Lung (tissue), 12 donors: ENCODE results near the gene COL15A1. TPM values are rescaled to one million over a fixed set of nuclear protein-coding genes. Genes with fewer than 3 reads are reported as not detected.

Experiments
- ATAC-seq: fragments of 200-7000 bp; cut with Tn5 transposase; one replicate; pipeline ENCODE4 v1.9.1; 2020; ENCODE audit warnings: moderate number of reproducible peaks; ENCODE audit not compliant: insufficient read depth, low FRiP score
- DNase-seq, 3 donors: peaks; one replicate each; pipeline ENCODE4 v3.0.0-alpha.2; 2013 to 2017
- H3K27ac ChIP-seq, 2 donors: one replicate each; pipeline ENCODE4 v1.5.1; 2013; ENCODE audit warnings: mild to moderate bottlenecking in 2 of 2, moderate library complexity in 2 of 2, control low read depth in 1 of 2, inconsistent platforms in 1 of 2, low read depth in 1 of 2, low read length in 1 of 2
- H3K27me3 ChIP-seq, 3 donors: one replicate each; pipeline ENCODE4 v1.5.1; 2013; ENCODE audit warnings: low read length in 2 of 3; ENCODE audit not compliant: control insufficient read depth in 3 of 3, insufficient read depth in 3 of 3
- H3K36me3 ChIP-seq, 4 donors: one replicate each; pipeline ENCODE4 v1.5.1; 2013; ENCODE audit warnings: low read length in 4 of 4, mild to moderate bottlenecking in 1 of 4, moderate library complexity in 1 of 4; ENCODE audit not compliant: control insufficient read depth in 4 of 4, insufficient read depth in 4 of 4
- H3K4me1 ChIP-seq, 5 donors: one replicate each; pipeline ENCODE4 v1.5.1; 2013; ENCODE audit warnings: low read length in 5 of 5, mild to moderate bottlenecking in 2 of 5, moderate library complexity in 1 of 5; ENCODE audit not compliant: control insufficient read depth in 5 of 5, insufficient read depth in 5 of 5
- H3K4me3 ChIP-seq: one replicate; pipeline ENCODE4 v1.5.1; 2013; ENCODE audit warnings: mild to moderate bottlenecking, control low read depth, moderate library complexity
- H3K9ac ChIP-seq, 2 donors: one replicate each; pipeline ENCODE4 v1.5.1; 2013; ENCODE audit warnings: low read length in 2 of 2, control low read depth in 1 of 2; ENCODE audit not compliant: insufficient read depth in 1 of 2
- H3K9me3 ChIP-seq, 4 donors: one replicate each; pipeline ENCODE4 v1.5.1; 2013; ENCODE audit warnings: low read length in 3 of 4, mild to moderate bottlenecking in 1 of 4, moderate library complexity in 1 of 4; ENCODE audit not compliant: control insufficient read depth in 4 of 4, insufficient read depth in 3 of 4
- CTCF ChIP-seq: IDR thresholded peaks from 2 replicates; pipeline ENCODE4 v1.5.1; 2012; ENCODE audit warnings: mild to moderate bottlenecking; ENCODE audit errors: control extremely low read depth, extremely low read depth
- WGBS, 2 donors: extraction: QIAGEN DNeasy Blood & Tissue Kit; methylation state at CpG; one replicate each; pipeline ENCODE4 v1.1.7; 2013; 5-methylcytosine and 5-hydroxymethylcytosine counted together
- polyA plus RNA-seq, 2 donors: library from polyadenylated mRNA; stranded (reverse); fragments of 200-250 nt; gene quantifications; one replicate each; pipeline ENCODE4 v1.2.1, GENCODE V29; 2013
- total RNA-seq, 2 donors: library from RNA; depleted of rRNA in 1 of 2; stranded (reverse); fragments of >200 nt in 1 of 2; gene quantifications; one replicate each; pipeline ENCODE4 v1.2.1, GENCODE V29; 2014 to 2021
- donor health status: control.
- donor health status: control.
- donor health status: Bipolar disorder and iron deficiency.
- donor health status: healthy.
- donor health status: DM: yes; HTN: yes; CAD: no.

Gene COL15A1
- total and polyA plus RNA-seq, 4 donors = 2.9 to 40.5 (median 8.5) TPM

GRCh38 chr9:98989036-98990000 lies 45.6 kb downstream of the COL15A1 start:
- ATAC-seq = peak; percentile 60

GRCh38 chr9:98990181-98990870 lies 46.6 kb downstream of the COL15A1 start:
- no peak for TF ChIP-seq CTCF
- H3K4me3 ChIP-seq = no peak overlapping the region
- DNase-seq (no peak), ATAC-seq (no peak)
- no peak overlapping the region for H3K9ac ChIP-seq
- no peaks in the 10 kb centered on the region for H3K27me3 ChIP-seq
- H3K27ac ChIP-seq = no peak overlapping the region
- peaks cover 0 to 5% (median 0%) of the 10 kb centered on the region in 4 donors for H3K9me3 ChIP-seq
- WGBS, 2 donors = 77 to 89% methylated on average over 8 of the region's 8 CpGs
- H3K36me3 ChIP-seq = no peaks in the 10 kb centered on the region
- peaks cover 0 to 13% (median 0%) of the 10 kb centered on the region in 5 donors for H3K4me1 ChIP-seq

More at GRCh38 chr9:98989036-98990000, 45.6 kb downstream of the COL15A1 start:
- H3K9ac ChIP-seq = no peak overlapping the region
- H3K36me3 ChIP-seq = no peaks in the 10 kb centered on the region
- TF ChIP-seq CTCF = no peak
- H3K9me3 ChIP-seq = peaks cover 0 to 5% (median 0%) of the 10 kb centered on the region in 4 donors
- 80 to 81% methylated on average over 13 of the region's 13 CpGs for WGBS, 2 donors
- peak overlapping the region in 1 of 2 donors; percentile 61 for H3K27ac ChIP-seq
- no peaks in the 10 kb centered on the region for H3K27me3 ChIP-seq
- DNase-seq = peak in 1 of 3 donors; percentile 32
- peaks cover 0 to 10% (median 0%) of the 10 kb centered on the region in 5 donors for H3K4me1 ChIP-seq
- H3K4me3 ChIP-seq = no peak overlapping the region

GRCh38 chr9:98992107-98992884 lies 48.6 kb downstream of the COL15A1 start:
- Histone ChIP-seq H3K9me3 (peaks cover 0 to 5% (median 0%) of the 10 kb centered on the region in 4 donors), H3K4me3 (no peak overlapping the region), H3K36me3 (no peaks in the 10 kb centered on the region), H3K4me1 (peaks cover 0 to 15% (median under 1%) of the 10 kb centered on the region in 5 donors), H3K27me3 (no peaks in the 10 kb centered on the region), H3K9ac (no peak overlapping the region), H3K27ac (no peak overlapping the region)
- ATAC-seq (no peak), DNase-seq (no peak)
- WGBS, 2 donors = 95 to 98% methylated on average over 32 to 33 of the region's 33 CpGs
- no peak for TF ChIP-seq CTCF
